LHCN-M2 (cell line): ENCODE measurements around the gene NDUFAF8. TPM values are rescaled to one million over a fixed set of nuclear protein-coding genes. Genes with fewer than 3 reads are reported as not detected.

Source experiments
- DNase-seq: peaks from one replicate; pipeline ENCODE4 v3.0.0-alpha.2; 2012; ENCODE audit warnings: low read depth
- polyA plus RNA-seq: library from polyadenylated mRNA; unstranded; fragments of >200 nt; gene quantifications from one replicate; pipeline ENCODE4 v1.2.1, GENCODE V29; 2012; ENCODE audit warnings: missing spikeins
- total RNA-seq: library from RNA; depleted of rRNA; stranded (reverse); fragments of >200 nt; gene quantifications from 2 replicates; pipeline ENCODE4 v1.2.3, GENCODE V29; 2014; rRNA removed

The NDUFAF8 gene, protein sequence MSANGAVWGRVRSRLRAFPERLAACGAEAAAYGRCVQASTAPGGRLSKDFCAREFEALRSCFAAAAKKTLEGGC
- 39.9 and 47.0 TPM in 2 replicates for total RNA-seq
- 245 TPM for polyA plus RNA-seq

DNA sequence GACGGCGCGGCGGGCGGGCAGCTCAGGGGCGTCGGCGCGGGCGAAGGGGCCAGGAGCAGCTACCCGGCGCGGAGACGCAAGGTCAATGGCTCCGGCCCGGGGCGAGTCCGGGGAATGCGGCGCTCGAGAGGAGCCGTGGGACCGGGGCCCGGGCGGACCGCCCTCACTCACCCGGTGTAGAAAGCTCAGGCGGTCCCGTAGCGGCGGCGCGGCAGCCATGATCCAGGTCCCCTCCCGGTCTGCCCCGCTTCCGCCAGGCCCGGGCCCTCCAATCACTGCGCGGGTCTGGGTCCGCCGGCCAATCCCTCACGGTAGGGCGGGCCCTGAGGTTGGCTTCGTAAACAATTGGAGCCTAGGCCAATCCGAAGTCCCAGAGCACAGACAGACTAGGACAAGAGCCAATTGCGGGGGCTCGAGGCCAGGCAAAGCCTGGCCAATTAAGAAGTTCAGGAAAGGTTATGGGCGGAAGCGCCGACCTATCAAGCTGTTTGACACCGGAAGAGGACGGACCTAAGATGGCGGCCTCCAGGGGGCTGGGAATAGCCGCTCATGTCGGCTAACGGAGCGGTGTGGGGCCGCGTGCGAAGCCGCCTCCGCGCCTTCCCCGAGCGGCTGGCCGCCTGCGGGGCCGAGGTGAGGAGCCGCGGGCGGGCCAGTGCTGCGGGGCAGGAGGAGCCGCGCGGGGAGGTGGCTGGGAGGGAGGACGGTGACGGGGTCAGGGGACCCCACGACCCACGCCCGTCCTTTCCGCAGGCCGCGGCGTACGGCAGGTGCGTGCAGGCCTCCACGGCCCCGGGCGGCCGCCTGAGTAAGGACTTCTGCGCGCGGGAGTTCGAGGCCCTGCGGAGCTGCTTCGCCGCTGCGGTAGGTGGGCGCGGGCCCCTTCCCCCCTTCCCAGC lies at the start of gene NDUFAF8, which contains the start of gene TEPSIN:
TSS of gene NDUFAF8 (plus strand) at position 504 of the 899 bp plus-strand sequence. CDS start at position 550, 46 bp downstream.
TSS of gene TEPSIN (minus strand) at position 241 of the 899 bp plus-strand sequence. CDS start at position 219, 22 bp downstream.
- peak; percentile 99 for DNase-seq

DNA sequence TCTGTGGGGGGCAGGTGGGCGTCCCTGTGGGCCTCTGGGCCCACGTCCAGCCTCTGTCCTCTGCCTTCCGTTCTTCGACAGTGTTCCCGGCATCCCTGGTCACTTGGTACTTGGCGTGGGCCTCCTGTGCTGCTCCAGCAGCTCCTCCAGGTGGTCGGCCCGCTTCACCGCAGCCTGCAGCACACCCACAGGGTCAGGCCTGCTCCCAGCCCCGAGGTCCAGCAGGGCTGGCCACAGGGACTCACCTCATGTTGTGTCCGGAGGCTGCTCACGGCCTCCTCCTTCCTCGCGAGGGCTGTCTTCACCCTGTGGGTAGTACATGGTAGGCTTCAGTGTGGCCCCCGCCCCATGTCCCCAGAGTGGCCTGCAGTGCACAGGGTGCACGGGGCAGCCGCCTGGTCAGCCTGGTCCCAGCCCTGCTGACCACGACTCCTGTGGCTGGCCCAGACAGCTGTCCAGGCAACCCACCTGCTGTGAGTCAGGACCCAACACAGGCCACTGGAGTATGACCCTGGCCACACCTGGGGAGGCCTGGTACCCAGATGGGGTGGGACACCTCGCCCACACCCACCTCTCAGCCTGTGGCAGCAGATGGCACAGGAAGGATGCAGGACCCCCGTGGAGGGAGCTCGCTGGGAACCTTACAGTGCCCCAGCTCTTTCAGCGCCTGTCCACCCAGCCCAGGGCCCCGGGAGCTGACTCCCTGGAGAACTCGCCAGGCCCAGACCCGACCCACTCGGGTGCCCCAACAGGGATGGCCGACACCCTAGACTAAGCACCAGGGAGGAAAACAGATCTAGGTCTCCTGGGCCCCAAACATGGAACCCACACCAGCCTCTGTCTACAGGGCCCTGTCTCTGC lies 49.2 kb upstream of the NDUFAF8 start:
- DNase-seq = no peak

DNA sequence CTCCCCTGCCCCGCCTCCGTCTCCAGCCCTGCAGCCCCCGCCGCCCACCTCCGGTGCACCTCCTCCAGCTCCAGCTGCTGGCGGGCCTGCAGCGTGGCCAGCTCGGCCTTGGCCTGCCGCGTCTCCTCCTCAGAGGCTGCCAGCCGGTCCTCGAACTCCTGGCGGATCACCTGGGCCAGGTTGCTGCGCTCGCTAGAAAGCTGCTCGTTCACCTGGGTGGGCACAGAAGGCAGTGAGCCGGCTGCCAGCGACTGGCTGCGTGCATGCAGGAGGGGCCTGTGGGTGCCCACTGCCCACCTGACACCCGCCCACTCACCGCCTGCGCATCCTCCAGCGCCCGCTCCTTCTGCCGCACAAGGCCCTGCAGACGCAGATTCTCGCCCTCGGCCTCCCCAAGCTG lies 48.5 kb upstream of the NDUFAF8 start:
- no peak for DNase-seq

DNA sequence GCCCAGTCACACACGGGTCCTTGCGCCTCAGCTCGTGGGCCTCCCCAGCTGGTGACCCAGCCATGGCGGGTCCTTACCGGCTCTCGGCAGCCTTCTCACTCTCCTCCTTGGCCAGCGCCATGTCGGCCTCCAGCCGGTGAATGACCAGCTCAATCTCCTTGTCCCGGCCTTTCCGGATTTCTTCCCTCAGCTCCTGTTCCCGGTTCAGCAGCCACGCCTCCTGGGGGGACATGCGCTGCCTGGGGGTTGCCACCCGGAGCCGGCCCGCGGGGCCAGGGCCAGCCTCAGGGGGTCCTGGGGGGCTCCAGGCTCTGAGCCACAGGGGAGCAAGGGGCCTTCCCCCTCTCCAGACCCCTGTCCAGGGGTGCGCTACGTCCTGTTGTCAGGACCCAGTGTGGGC lies 48.0 kb upstream of the NDUFAF8 start:
- no peak for DNase-seq

DNA sequence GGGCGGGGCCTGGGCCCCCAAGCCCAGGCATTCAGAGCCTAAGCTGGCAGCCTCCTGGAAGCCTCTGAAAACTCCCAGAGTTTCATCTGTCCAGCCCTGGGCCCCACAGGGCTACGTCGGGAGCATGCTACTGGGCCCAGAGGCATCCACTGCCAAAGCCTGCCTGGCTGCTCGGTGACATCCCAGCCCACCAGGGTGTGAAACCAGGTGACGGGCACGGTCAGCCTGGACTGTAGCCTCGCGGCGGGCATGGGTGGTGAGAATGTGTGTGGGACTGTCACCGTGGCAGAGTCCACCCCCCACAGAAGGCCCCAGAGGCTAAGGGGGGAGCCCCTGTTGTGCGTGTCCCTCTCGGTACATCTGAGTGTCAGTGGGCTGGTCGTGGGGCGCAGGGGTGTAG lies 47.5 kb upstream of the NDUFAF8 start:
- DNase-seq = no peak

- no peak for DNase-seq
These were observed 46.6 kb upstream of the NDUFAF8 start for GRCh38 chr17:81192386-81193050.

DNA sequence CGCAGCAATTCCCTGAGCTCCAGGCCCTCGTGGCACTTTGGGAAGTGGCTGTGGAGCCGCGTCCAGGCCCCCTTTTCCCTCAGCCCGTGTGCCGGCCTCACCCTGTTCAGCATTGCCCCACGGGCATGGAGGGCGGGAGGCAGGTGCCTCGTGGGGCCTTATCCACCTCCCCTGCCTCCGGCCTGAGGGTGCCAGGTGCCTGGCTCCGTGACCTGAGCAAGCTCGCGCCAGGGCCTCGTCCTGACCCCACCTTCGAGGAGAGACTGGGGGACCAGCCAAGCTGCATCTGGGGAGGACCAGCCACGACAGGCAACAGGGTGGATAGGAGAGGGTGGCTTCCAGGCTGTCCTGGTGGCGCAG lies 46.1 kb upstream of the NDUFAF8 start:
- no peak for DNase-seq

DNA sequence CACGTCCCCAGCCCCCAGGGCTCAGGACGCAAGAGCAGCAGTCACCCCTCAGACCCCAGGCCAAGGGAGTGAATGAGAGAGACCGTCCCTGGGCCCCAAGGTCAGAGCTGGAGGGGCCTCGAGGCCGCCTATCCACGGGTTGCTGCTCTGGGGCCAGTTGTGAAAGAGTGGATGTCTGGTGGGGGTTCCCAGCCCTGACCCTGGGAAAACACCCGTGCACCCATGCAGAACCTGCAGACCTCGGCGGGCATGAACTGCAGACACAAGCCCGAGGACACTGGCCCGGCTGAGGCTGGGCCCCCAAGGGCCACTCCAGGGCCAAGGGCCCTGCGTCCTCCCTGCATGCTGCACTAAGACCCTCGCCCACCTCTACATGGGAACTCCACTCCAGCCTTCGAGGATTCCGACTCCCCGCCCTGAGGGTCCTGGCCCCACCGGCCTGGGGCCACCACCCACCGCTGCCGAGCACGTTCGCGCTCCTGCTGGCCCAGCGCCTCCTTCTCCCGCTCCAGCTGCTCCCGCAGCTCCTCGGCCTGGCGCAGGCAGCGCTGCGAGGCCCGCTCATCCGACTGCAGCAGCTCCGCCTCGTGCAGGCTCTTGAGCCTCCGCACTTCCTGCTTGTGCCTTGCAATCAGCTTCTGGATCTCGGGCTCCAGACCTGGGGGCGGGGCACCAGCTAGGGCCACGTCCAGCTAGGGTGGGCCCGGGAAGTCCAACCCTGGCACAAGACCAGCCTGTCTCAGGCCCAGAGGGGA lies 45.5 kb upstream of the NDUFAF8 start:
- no peak for DNase-seq

DNA sequence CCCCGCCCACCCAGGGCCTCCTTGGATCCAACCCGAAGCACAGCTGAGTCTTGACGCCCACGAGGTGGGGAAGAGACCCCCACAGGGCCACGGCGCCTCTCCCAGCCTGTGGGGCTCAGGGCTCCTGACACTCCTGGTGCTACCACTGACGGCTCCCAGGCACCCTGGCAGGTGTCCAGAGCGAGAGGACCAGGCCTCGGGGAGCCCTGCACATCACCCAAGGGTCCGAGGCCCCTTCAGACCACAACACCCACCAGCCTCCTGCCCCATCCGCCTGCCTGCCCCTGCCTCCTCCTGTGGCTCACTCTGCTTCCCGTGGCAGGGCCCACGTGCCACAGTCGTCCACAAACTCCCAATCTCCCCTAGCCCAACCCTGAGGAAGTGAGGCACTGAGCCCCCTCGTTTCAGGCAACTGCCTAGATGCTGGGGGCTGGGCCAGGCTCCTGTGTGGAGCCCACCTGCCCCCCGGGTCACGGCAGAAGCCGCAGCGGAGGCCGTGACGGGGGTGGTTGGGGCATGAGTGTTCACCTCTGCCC lies 44.8 kb upstream of the NDUFAF8 start:
- no peak for DNase-seq

GRCh38 chr17:81194941-81195901 lies 43.9 kb upstream of the NDUFAF8 start:
- DNase-seq = no peak

DNA sequence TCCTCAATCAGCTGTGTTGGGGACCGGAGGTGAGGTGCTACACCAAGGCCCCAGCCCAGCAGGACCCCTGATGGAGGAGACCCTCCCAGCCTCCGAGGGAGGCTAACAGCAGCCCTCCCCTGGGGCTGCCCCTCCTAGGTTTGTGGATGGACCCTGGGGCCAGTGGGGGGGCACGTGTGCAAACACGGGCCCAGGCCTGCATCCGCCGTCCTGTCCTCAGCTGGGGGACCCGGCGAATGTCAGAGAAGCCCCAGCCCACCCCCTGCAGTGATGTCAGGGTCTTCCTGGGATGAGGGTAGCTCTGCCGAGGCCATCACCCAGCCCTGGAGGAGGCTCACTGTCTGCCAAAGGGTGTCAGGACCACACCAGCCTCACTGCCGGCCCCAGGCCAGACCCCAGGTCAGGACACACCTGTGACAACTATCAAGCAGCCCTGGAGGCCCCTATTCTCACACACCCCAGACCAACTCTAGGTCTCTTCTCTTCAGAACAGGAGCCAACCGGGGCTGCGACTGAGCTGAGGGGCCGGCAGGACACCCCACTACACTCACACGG lies 43.1 kb upstream of the NDUFAF8 start:
- DNase-seq = no peak

GRCh38 chr17:81196505-81197408 lies 42.4 kb upstream of the NDUFAF8 start:
- no peak for DNase-seq

DNA sequence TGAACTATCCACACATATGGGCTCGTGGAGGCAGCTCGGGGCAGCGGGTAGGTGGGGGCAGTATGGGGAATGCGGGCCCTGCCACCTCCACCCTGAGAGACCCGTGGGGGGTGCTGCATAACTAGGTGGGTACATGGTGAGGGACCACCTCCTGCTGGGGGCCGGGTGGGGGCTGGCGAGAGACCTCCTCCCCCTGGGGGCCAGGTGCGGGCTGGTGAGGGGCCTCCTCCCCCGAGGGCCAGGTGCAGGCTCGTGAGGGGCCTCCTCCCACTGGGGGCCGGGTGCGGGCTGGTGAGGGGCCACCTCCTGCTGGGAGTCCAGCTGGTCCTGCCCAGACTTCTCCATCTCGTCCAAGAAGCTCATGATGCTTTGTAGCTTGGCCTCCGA lies 41.7 kb upstream of the NDUFAF8 start:
- DNase-seq = no peak

GRCh38 chr17:81197831-81198490 lies 41.2 kb upstream of the NDUFAF8 start:
- no peak for DNase-seq

- DNase-seq = peak; percentile 10
These were observed 40.2 kb upstream of the NDUFAF8 start for GRCh38 chr17:81198826-81199481.

GRCh38 chr17:81199482-81199830 lies 39.7 kb upstream of the NDUFAF8 start:
- no peak for DNase-seq

DNA sequence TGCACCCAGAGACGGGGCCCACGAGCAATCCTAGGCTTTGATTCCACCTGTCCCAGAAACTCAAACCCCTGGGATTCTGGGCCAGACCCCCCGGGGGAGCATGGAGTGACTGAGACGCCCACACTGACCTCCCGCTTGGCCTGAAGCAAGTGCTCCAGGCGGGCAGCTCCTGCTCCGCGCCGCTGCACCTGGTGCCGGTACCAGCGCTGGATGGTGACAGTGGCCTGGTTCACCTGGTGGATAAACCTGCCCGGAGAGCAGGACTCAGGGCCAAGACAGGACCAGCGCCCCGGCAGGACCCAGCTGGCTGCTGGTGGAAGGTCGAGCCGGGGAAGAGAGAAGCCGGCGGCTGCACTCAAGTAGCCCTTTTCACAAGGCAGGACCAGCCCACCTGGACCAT lies 38.9 kb upstream of the NDUFAF8 start:
- DNase-seq = no peak
